DMS 273 (cell line): ENCODE data around the gene MAGOHB.
"Not testable (repeated sequence)": the region's sequence is repeated elsewhere in the genome, so short reads cannot be mapped to it uniquely, and the experiment has no call there.

Experiments
- DNase-seq: peaks from one replicate; lab custom pipeline; 2025; ENCODE audit not compliant: unreplicated experiment; lab: John Stamatoyannopoulos, UW

MAGOHB gene

DNA sequence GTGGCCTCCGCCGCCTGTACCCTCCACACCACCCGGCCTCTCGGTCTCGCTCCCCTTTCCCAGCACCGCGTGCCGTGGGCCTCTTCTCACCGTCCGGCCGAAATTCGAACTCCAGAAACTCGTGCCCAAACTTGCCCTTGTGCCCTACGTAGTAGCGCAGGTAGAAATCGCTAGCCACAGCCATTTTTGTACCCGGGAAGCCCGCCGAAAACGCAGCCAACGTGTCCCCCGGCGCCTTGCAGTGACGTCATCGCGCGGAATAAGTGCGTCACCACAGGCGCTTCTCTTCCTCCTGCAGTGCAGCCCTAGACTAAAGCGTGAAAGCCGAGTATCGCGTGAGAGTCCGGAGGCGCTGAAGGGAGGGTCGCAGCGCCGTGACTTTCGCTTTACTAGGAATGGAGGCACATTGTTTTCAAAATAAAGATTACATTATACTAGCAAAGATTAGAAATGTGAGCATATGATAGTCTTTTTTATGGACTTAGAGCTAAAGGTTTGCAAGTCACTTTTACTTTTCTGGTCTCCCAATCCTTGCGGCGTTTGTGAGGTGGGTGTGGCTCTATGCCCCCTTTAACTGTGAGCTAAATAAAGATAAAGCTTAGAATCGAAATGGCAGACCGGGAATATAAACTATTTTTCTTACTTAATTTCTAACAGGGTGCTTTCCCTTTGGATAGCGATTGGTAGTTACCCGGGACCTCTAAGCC lies at the start of gene MAGOHB:
Gene MAGOHB, minus strand, starts transcription at position 261 of the 707 bp plus-strand sequence. Its CDS starts 77 bp downstream, at position 184.
- peak; percentile 96 for DNase-seq

GRCh38 chr12:10661338-10661737 lies 47.9 kb upstream of the MAGOHB start:
- no peak for DNase-seq

DNA sequence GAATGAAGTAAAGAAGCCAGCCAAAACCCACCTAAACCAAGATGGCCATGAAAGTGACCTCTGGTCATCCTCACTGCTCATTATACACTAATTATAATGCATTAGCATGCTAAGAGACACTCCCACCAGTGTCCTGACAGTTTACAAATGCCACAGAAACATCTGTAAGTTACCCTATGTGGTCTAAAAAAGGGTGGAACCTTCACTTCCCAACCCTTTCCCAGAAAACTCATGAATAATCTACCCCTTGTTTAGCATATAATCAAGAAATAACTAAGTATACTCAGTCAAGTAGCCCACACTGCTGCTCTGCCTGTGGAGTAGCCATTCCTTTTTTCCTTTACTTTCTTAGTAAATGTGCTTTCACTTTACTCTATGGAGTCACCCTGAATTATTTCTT lies 40.6 kb upstream of the MAGOHB start:
- no peak for DNase-seq

DNA sequence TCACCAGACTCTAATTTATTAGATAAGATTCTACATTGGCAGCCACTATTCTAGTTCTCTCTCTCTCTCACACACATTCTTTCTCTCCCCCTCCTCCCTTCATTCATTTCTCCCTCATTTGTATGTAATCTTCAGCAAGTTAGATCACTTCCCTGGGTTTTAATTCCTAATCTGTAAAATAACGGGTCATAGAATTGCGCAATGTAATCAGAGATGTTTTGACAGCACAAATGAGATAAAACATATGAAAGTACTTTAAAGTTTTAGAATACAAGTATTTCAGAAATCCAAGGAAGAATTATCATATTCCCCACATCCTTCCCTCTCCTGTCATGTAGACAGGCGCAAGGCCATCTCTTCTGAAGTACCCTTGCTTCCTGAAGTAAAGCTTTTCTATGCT lies 38.8 kb upstream of the MAGOHB start:
- DNase-seq, result no peak

DNA sequence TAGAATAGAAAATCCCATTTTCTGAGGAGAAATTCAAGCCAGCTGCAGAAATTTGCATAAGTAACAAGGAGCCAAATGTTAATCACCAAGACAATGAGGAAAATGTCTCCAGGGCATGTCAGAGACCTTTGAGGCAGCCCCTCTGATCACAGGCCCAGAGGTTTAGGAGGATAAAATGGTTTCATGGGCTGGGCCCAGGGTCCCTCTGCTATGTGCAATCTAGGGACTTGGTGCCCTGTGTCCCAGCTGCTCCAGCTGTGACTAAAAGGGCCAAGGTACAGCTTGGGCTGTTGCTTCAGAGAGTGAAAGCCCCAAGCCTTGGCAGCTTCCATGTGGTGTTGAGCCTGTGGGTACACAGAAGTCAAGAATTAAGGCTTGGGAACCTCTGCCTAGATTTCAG lies 33.2 kb upstream of the MAGOHB start:
- not testable (repeated sequence) for DNase-seq

DNA sequence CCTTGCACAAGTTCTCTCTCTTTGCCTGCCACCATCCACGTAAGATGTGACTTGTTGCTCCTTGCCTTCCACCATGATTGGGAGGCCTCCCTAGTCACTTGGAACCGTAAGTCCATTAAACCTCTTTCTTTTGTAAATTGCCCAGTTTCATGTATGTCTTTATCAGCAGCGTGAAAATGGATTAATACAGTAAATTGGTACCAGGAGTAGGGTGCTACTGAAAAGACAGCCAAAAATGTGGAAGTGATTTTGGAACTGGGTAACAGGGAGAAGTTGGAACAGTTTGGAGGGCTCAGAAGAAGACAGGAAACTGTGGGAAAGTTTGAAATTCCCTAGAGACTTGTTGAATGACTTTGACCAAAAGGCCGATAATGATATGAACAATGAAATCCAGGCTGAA lies 32.5 kb upstream of the MAGOHB start:
- DNase-seq, result no peak

GRCh38 chr12:10641735-10642500 lies 28.5 kb upstream of the MAGOHB start:
- DNase-seq, result no peak

DNA sequence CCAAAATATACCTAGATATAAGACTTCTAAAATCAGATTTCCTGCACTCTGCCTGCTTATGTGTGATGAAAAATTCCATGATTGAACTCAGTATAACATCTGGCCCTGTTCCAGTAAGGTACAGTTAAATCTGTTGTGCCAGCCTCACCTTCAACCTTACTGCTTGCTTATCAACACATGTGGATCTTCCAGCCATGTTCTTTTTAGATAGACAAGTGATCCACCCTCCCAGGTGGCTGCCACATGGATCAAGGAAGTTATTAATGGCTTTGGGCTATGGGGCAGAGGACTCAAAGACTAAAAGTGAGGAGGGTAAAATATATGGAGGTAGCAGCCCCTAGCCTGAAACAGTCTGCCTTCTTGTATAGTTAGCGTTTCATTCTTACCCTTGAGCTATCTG lies 25.3 kb upstream of the MAGOHB start:
- DNase-seq, result no peak

DNA sequence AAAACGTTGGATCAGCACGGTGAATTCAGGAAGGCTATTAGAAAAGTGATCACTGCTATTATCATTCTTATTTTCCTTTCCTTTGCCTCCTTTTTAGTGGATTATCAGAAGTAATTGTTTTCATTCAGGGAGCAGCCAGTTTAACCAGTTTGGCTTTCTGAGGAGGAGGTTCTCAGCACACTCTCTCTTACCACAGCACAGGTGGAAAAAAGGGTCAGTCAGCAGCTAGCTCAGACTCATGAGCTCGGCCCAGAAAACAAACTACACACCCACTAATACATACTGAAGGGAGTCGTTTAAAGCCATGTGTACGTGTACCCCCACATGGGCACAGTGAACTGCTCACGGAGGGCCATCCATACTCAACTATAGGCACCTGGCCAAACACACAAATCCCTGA lies 23.2 kb upstream of the MAGOHB start:
- DNase-seq, result no peak

DNA sequence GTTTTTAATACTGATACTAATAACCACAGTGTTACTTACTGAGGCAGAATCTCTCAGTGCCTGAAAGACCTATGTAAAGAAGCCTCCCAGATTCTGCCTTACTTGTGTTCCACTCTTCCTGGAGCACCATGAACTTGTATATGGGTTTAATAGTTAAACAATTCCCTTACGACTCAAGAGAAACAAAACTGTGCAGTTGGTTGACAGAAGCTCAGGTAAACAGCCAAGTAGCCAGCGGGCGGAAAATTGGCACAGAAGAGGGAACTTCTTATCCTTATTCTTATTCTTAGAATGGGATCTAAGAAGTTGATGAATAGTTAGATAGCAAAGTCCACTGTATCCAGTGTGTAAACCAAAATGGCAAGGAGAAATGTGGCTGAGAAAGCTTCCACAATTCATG lies 22.7 kb upstream of the MAGOHB start:
- DNase-seq, result no peak

DNA sequence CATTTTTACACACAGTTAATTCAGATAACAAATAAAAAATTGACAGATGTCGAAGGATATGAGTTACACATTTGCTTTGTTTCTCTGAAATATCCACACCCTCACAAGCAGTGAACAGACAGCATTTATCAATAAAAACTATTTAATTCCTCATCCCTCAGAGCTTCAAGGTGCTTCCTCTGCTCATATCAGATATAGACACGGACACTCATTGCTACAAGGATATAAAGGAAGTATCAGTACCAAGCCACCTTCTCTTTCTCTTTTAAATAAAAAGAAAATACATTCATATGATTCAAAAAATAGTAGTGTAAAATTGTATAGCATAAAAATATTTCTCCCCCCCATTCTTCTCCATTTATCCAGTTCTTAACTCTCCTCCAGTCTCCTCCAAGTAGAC lies 21.9 kb upstream of the MAGOHB start:
- no peak for DNase-seq

DNA sequence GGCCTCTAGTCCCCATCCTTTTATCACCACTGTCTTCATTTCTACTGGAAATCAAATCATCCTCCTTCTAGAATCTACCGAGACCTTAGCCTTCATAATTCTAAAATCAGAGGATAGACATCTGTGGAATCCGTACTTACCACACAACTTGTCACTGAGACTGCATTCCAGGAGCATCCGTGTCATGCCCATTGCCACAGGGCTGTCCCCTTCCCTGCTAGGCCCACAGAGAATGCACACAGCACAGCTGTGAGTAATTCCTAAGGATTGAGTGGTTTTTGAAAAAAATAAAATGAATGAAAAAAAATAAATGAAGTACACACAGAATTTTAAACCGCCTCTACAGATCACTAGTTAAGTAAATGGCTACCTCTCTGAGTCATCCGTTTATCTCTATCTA lies 21.0 kb upstream of the MAGOHB start:
- DNase-seq, result no peak

DNA sequence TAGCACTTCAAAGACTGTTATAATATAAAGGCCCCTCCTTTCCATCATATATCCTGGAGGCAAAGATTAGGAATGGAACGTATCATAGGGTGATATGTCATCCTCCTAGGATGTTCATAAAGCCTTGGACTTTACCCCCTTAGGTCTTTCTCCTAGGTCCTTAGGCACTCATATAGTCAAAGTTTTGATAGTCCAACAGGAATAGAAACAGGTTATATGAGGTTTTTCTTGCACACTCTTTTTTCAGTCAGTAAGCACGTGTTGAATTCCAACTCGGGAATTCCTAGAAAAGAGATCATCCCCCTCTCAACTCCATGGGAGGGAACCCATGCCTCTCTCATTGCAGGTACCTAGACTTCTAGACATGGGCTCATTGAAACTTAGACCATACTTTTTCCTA lies 20.1 kb upstream of the MAGOHB start:
- no peak for DNase-seq

DNA sequence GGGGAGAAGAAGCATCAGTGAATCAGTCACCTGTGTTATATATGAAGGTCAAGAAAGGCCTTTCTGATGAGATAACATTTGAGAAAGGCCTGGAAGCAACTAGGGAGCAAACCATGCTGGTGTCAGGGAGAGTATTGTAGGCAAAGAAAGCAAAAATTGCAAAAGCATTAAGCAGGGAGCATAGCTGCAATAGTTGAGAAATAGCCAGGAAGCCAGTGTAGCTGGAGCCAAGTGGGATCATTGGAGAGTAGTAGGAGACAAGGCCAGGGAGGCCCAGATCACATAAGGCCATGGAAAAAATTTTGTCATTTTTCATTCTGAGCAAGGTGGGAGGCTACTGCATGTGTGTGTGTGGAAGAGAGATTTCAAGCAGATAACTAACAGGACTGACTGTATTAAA lies 18.8 kb upstream of the MAGOHB start:
- no peak for DNase-seq

DNA sequence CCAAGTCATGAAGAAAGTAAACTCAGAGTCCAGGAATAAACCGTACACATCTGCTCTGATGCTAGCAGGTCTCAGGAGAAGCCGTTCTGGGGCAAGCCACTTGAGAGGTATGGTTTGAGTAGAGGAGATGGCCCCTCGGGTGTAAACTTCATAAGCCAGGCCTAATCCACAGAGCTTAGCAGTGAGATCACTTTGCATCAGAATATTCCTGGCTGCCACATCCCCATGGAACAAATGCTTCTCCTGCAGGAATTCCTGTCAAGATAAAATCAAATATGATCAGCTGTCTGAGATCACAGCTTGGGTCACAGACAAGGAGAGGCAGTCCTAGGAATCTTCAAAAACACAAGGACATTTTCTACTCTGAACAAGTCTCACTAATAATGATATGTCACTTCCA lies 11.2 kb upstream of the MAGOHB start:
- no peak for DNase-seq

DNA sequence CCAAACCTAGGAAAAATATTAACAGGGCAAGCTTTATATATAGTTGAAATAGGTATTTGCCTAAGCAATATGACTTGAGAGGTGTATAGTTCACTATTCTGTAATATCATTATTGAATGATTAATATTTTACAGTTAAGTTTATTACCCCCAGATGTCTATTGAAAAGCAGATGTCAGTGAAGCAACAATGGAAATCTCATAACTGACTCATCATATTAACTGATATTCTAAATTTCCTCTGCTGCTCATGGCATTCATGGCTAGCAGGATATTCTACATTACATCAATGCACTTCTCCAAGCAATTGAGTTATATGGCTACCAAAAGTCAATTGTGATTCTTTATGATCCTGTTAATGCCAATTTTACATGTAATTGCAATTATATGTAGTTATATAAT lies 9.7 kb upstream of the MAGOHB start:
- DNase-seq, result no peak

DNA sequence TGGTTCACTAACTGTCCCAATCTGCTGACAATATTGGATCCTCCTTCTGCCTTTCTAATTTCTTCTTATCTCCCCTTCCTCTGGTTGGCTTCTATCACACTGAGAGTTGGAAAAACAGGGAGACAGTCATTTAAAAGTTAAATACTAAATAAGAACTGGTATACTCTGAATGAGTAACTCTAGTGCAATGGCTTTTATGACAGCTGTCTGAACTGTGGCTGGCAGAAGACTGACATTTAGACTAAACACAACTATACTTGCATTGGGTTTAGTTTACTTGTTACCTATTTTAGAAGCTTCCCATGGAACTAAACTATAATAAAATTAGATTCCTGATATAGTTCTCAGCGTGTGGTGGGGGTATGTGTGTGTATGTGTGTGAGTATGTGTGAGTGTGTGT lies 7.9 kb upstream of the MAGOHB start:
- no peak for DNase-seq

DNA sequence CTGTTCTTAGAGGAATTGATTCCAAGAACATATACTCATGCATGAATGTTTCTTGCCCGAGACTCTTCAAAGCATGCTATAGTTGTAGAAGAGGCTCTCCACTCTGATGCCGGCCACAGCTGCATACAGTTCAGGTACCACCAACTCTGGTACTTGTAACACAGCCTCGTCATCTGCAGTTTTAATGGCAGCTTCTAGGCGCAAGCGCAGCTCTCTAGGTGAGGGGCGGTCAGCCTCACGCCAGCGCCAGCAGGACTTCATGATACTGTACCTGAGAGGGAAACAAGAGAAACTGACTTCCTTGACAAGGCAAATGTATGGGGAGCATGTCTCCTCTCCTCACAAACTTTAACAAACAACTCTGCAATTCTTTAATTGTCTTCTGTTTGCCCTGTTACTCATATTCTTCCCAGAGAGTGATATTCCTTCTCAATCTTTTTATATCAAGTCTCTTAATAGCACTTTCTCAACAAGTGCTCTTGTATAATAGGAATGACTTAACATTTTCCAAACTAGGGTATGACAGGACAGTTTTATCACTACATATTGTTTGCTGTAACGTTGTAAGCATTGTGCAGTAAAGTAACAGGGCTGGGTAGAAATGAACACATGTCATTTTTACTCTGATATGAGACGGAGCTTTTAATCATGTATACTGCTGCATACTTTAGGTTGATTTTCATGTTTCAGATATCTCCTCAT lies 6.8 kb upstream of the MAGOHB start:
- no peak for DNase-seq

GRCh38 chr12:10618338-10618987 lies 5.1 kb upstream of the MAGOHB start:
- no peak for DNase-seq

DNA sequence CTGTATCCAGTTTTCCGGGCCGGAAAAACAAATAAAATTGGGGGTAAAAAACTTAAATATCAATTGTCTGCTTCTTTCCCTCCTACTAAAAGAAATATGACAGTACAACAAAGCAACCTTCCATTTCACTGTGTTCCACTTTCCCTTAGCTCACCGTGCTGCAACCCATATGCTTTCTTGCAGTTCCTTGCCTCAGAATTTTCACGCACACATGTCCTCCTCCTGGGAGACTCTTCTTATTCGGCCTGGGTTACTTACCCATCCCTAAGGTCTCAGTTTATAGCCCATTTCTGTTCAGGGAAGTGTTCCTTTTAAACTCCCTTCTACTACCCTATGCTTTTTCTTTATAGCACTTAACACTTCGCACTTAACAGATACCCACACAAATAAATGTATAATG lies 4.5 kb upstream of the MAGOHB start:
- no peak for DNase-seq

GRCh38 chr12:10615532-10615931 lies 2.1 kb upstream of the MAGOHB start:
- DNase-seq, result no peak

GRCh38 chr12:10614056-10614370 lies 604 bp upstream of the MAGOHB start:
- DNase-seq, result peak; percentile 43
